Stimulated activated CD8-positive, alpha-beta memory T cell treated with anti-CD3 and anti-CD28 coated beads, Interleukin-7, amount 100 ng/mL, for 48 hours (primary cell): ENCODE measurements around the gene ZNF275.
"Not testable (repeated sequence)": the region's sequence is repeated elsewhere in the genome, so short reads cannot be mapped to it uniquely, and the experiment has no call there.

ENCODE experiments used
- DNase-seq, 2 donors: peaks; one replicate each; pipeline ENCODE4 v3.0.0-alpha.2; 2020; ENCODE audit warnings: low read depth in 1 of 2; ENCODE audit errors: extremely low read depth in 1 of 2

Gene ZNF275

GRCh38 chrX:153318811-153319210, 15.1 kb upstream of the ZNF275 start:
- no peak for DNase-seq

- no peak for DNase-seq
These were observed 14.5 kb upstream of the ZNF275 start for GRCh38 chrX:153319295-153320046.

GRCh38 chrX:153320047-153320443, 13.9 kb upstream of the ZNF275 start:
- DNase-seq: not testable (repeated sequence)

- no peak for DNase-seq
These were observed 13.3 kb upstream of the ZNF275 start for GRCh38 chrX:153320555-153321184.

- DNase-seq: no peak
These were observed 12.4 kb upstream of the ZNF275 start, which contains the start of gene PNMA6F for GRCh38 chrX:153321381-153322124. PNMA6F (minus strand) TSS chrX:153321767; CDS start chrX:153320674, 1,093 bp downstream.

GRCh38 chrX:153327561-153327960, 6.4 kb upstream of the ZNF275 start:
- no peak for DNase-seq

GRCh38 chrX:153333266-153333665, 687 bp upstream of the ZNF275 start:
- no peak for DNase-seq

GRCh38 chrX:153334654-153335295, 822 bp downstream of the ZNF275 start:
- DNase-seq: no peak

- no peak for DNase-seq
These were observed 2.4 kb downstream of the ZNF275 start for GRCh38 chrX:153336121-153336894.

- no peak for DNase-seq
These were observed 3.0 kb downstream of the ZNF275 start for GRCh38 chrX:153336988-153337387.

GRCh38 chrX:153338836-153339235, 4.9 kb downstream of the ZNF275 start:
- no peak for DNase-seq

GRCh38 chrX:153339662-153340061, 5.7 kb downstream of the ZNF275 start:
- no peak for DNase-seq

- DNase-seq: no peak
These were observed 6.2 kb downstream of the ZNF275 start for GRCh38 chrX:153340111-153340510.

GRCh38 chrX:153342762-153343558, 9.0 kb downstream of the ZNF275 start:
- DNase-seq: no peak

- no peak for DNase-seq
These were observed 9.7 kb downstream of the ZNF275 start for GRCh38 chrX:153343674-153344073.

- no peak for DNase-seq
These were observed 13.6 kb downstream of the ZNF275 start for GRCh38 chrX:153347530-153347929.

- DNase-seq: no peak
These were observed 14.5 kb downstream of the ZNF275 start for GRCh38 chrX:153348421-153348820.

- DNase-seq: no peak
These were observed 16.0 kb downstream of the ZNF275 start for GRCh38 chrX:153349952-153350351.

- no peak for DNase-seq
These were observed 18.0 kb downstream of the ZNF275 start for GRCh38 chrX:153351981-153352380.

GRCh38 chrX:153352858-153353257, 18.9 kb downstream of the ZNF275 start:
- DNase-seq: no peak
